K562 (cell line): ENCODE results near the gene SLC8A2. TPM values are rescaled to one million over a fixed set of nuclear protein-coding genes. Genes with fewer than 3 reads are reported as not detected.

Experiments
- CBX8 ChIP-seq: fragments of 200-600 bp; sonication (generic); IDR thresholded peaks from 2 replicates; pipeline ENCODE4 v1.6.1; 2012; ENCODE audit warnings: borderline replicate concordance, mixed run types, low read depth, mild to moderate bottlenecking, moderate library complexity, mixed read lengths, low read length, control low read depth, inconsistent platforms; ENCODE audit not compliant: poor library complexity, severe bottlenecking; ENCODE audit errors: extremely low read depth
- CLOCK ChIP-seq: fragments of 250-450 bp; sonication (Bioruptor Pico); IDR thresholded peaks from 2 replicates; pipeline ENCODE4 v1.4.0; 2020; ENCODE audit warnings: mild to moderate bottlenecking, moderate library complexity, borderline replicate concordance
- CTCF ChIP-seq, 3 experiments: IDR thresholded peaks in 2 of 3; conservative IDR thresholded peaks in 1 of 3; 2 replicates each; pipeline ENCODE4 v1.5.1; 2011 to 2012; ENCODE audit warnings: low read length in 3 of 3, mild to moderate bottlenecking in 3 of 3, control low read depth in 2 of 3, improper control_type of control experiment in 1 of 3, inconsistent platforms in 1 of 3, low read depth in 1 of 3, mixed read lengths in 1 of 3, moderate library complexity in 1 of 3; ENCODE audit not compliant: insufficient read depth in 2 of 3
- EHMT2 ChIP-seq: fragments of 450-650 bp; IDR thresholded peaks from 2 replicates; pipeline ENCODE4 v1.6.1; 2018; ENCODE audit warnings: antibody characterized with exemption
- FUS ChIP-seq: fragments of 200-400 bp; formaldehyde crosslinking; optimal IDR thresholded peaks from 2 replicates; pipeline ENCODE3; 2017; ENCODE audit warnings: low read depth, low read length
- GTF2A2 ChIP-seq: IDR thresholded peaks from 2 replicates; pipeline ENCODE4 v1.6.1; 2016; ENCODE audit warnings: mild to moderate bottlenecking, missing genetic modification characterization, missing compliant biosample characterization
- IRF1 ChIP-seq: sonication (generic); formaldehyde crosslinking; IDR thresholded peaks from 2 replicates; pipeline ENCODE4 v1.8.0; 2022; ENCODE audit warnings: missing genetic modification reagents, mild to moderate bottlenecking, borderline replicate concordance
- NCOA4 ChIP-seq: fragments of 450-650 bp; IDR thresholded peaks from 2 replicates; pipeline ENCODE4 v1.6.1; 2018; ENCODE audit warnings: mild to moderate bottlenecking; ENCODE audit not compliant: partially characterized antibody
- NFATC3 ChIP-seq: fragments of 450-650 bp; IDR thresholded peaks from 2 replicates; pipeline ENCODE4 v1.6.1; 2017; ENCODE audit warnings: mild to moderate bottlenecking
- NFE2 ChIP-seq: IDR thresholded peaks from 2 replicates; pipeline ENCODE4 v1.6.1; 2014; ENCODE audit warnings: antibody characterized with exemption, low read depth
- NFRKB ChIP-seq: fragments of 450-650 bp; IDR thresholded peaks from 2 replicates; pipeline ENCODE4 v1.6.1; 2016; ENCODE audit warnings: low read depth
- PHB2 ChIP-seq: fragments of 450-650 bp; IDR thresholded peaks from 2 replicates; pipeline ENCODE4 v1.6.1; 2017; ENCODE audit warnings: low read depth
- SMAD1 ChIP-seq: fragments of 150-350 bp; IDR thresholded peaks from 2 replicates; pipeline ENCODE4 v1.6.1; 2014; ENCODE audit warnings: low read length, low read depth; ENCODE audit not compliant: partially characterized antibody
- SRF ChIP-seq, 2 experiments: fragments of 250-450, 450-650 bp in 1 of 2; sonication (Bioruptor Pico) in 1 of 2; sonication (generic) in 1 of 2; formaldehyde crosslinking; IDR thresholded peaks; 2 replicates each; pipeline versions ENCODE4 v1.5.0 to v1.5.1; 2020 to 2022; ENCODE audit warnings: mild to moderate bottlenecking in 1 of 2, missing genetic modification reagents in 1 of 2
- SRSF3 ChIP-seq: fragments of 200-400 bp; formaldehyde crosslinking; IDR thresholded peaks from 2 replicates; pipeline ENCODE4 v1.6.1; 2016; ENCODE audit warnings: mild to moderate bottlenecking, low read length, moderate library complexity; ENCODE audit not compliant: insufficient read depth
- STAT5A ChIP-seq: IDR thresholded peaks from 2 replicates; pipeline ENCODE4 v1.6.1; 2012; ENCODE audit warnings: low read length, inconsistent platforms, borderline replicate concordance
- U2AF2 ChIP-seq: fragments of 200-400 bp; formaldehyde crosslinking; optimal IDR thresholded peaks from 2 replicates; pipeline ENCODE3; 2017; ENCODE audit warnings: low read depth, mild to moderate bottlenecking, low read length
- ZNF57 ChIP-seq: fragments of 450-650 bp; formaldehyde crosslinking; IDR thresholded peaks from 2 replicates; pipeline ENCODE4 v1.4.0; 2020; ENCODE audit warnings: mild to moderate bottlenecking, moderate library complexity
- ZNF655 ChIP-seq: fragments of 250-450 bp; sonication (Bioruptor Pico); IDR thresholded peaks from 2 replicates; pipeline ENCODE4 v1.5.0; 2021
- ZNF76 ChIP-seq: fragments of 250-450 bp; sonication (Bioruptor Pico); IDR thresholded peaks from 2 replicates; pipeline ENCODE4 v1.4.0; 2020; ENCODE audit warnings: mild to moderate bottlenecking, moderate library complexity, borderline replicate concordance
- polyA plus RNA-seq, 8 experiments: library from polyadenylated mRNA; depleted of rRNA in 4 of 8; stranded (reverse) in 5 of 8; unstranded in 3 of 8; fragments of >200 nt; fragmentation: Nextera tagmentation in 2 of 8; fragmentation: Illumina TruSeq in 1 of 8; extraction: Ambion mirVana in 2 of 8; extraction: Trizol in 1 of 8; gene quantifications; 2 replicates each; pipeline versions ENCODE4 v1.2.1 to v1.2.3, GENCODE V29; 2011 to 2014; ENCODE audit warnings: inconsistent platforms in 1 of 8, missing spikeins in 1 of 8
- total RNA-seq, 7 experiments: library from RNA; depleted of rRNA in 6 of 7; stranded (reverse); fragments of >200 nt in 6 of 7; fragmentation: Illumina TruSeq in 2 of 7; extraction: Trizol in 2 of 7; gene quantifications; 2 replicates each; pipeline versions ENCODE4 v1.2.1 to v1.2.3, GENCODE V29; 2011 to 2021; ENCODE audit warnings: low replicate concordance in 1 of 7

Gene SLC8A2
- total and polyA plus RNA-seq, 9 of the 15 experiments (the other 6 are each of a cell fraction or from before 2014, with no cell fraction given), result 0.07 to 0.66 (median 0.24) TPM; not detected in 3

GRCh38 chr19:47427241-47428176, 44.2 kb downstream of the SLC8A2 start (continued):
- TF ChIP-seq CLOCK (CRISPR knock-in tag) (no peak), SRSF3 (no peak), STAT5A (no peak), ZNF655 (CRISPR knock-in tag) (no peak), NCOA4 (no peak), GTF2A2 (no peak), CBX8 (no peak), NFE2 (no peak), NFATC3 (no peak), CTCF (IDR thresholded peaks at IDR 0.05 in 2 of 3, conservative IDR thresholded peaks at IDR 0.05 in 1 of 3; ENCODE audit: insufficient read depth in 2 of 3, low read depth in 1 of 3, low read length in 3 of 3) (peak; percentile 85 to 93 (median 87)), IRF1 (no peak), ZNF57 (CRISPR knock-in tag) (no peak), SRF (CRISPR knock-in tag; IDR thresholded peaks at IDR 0.05) (no peak), EHMT2 (peak; percentile 40; the same call in 1 of the 2 replicates), SMAD1 (no peak), PHB2 (0 out of 2 replicates have a peak, but pooled peaks have one; percentile 23), U2AF2 (no peak), ZNF76 (CRISPR knock-in tag) (no peak), NFRKB (no peak), FUS (no peak)
